GM23338 (cell line): ENCODE results near the gene ZNF787. TPM values are rescaled to one million over a fixed set of nuclear protein-coding genes. Genes with fewer than 3 reads are reported as not detected.

Experiments
- ATAC-seq: fragments of 200-7000 bp; cut with Tn5 transposase; 3 replicates; pipeline ENCODE4 v1.9.1; 2020
- DNase-seq: peaks from one replicate; pipeline ENCODE4 v3.0.0-alpha.2; 2015; ENCODE audit warnings: low spot score
- H2AFZ ChIP-seq: fragments of 200-600 bp; sonication (generic); 2 replicates; pipeline ENCODE4 v1.8.0; 2016; ENCODE audit warnings: antibody characterized with exemption, mild to moderate bottlenecking, moderate library complexity
- H3F3A ChIP-seq: fragments of 200-600 bp; sonication (generic); replicated peaks from 2 replicates; pipeline ENCODE4 v1.8.0; 2017; ENCODE audit warnings: antibody characterized with exemption, mixed run types, low read depth
- H3K27ac ChIP-seq: fragments of 200-600 bp; sonication (generic); 2 replicates; pipeline ENCODE4 v1.6.1; 2016; ENCODE audit warnings: low read depth
- H3K27me3 ChIP-seq: fragments of 200-600 bp; sonication (generic); 2 replicates; pipeline ENCODE4 v1.8.0; 2016; ENCODE audit warnings: mild to moderate bottlenecking, mixed run types, moderate library complexity; ENCODE audit not compliant: insufficient read depth
- H3K36me3 ChIP-seq: fragments of 200-600 bp; sonication (generic); 2 replicates; pipeline ENCODE4 v1.8.0; 2016; ENCODE audit warnings: mild to moderate bottlenecking; ENCODE audit not compliant: insufficient read depth
- H3K4me1 ChIP-seq: fragments of 200-600 bp; sonication (generic); 2 replicates; pipeline ENCODE4 v1.8.0; 2016; ENCODE audit warnings: mild to moderate bottlenecking, moderate library complexity; ENCODE audit not compliant: insufficient read depth
- H3K4me2 ChIP-seq: fragments of 200-600 bp; sonication (generic); 2 replicates; pipeline ENCODE4 v1.7.1; 2017; ENCODE audit warnings: mixed run types
- H3K4me3 ChIP-seq: fragments of 200-600 bp; sonication (generic); 2 replicates; pipeline ENCODE4 v1.6.1; 2016; ENCODE audit warnings: mixed run types
- H3K79me2 ChIP-seq: fragments of 200-600 bp; sonication (generic); replicated peaks from 2 replicates; pipeline ENCODE4 v1.8.0; 2017; ENCODE audit warnings: mild to moderate bottlenecking; ENCODE audit not compliant: insufficient read depth
- H3K9me2 ChIP-seq: fragments of 200-600 bp; sonication (generic); 2 replicates; pipeline ENCODE4 v1.8.0; 2017; ENCODE audit not compliant: insufficient read depth
- H4K20me1 ChIP-seq: fragments of 200-600 bp; sonication (generic); replicated peaks from 2 replicates; pipeline ENCODE4 v1.8.0; 2017; ENCODE audit warnings: mild to moderate bottlenecking; ENCODE audit not compliant: insufficient read depth
- H3K27ac Mint-ChIP-seq: 2 replicates; pipeline ENCODE4 v1.8.0; 2020; ENCODE audit warnings: inconsistent platforms, mild to moderate bottlenecking, moderate library complexity, mixed read lengths
- H3K27me3 Mint-ChIP-seq: 3 replicates; pipeline ENCODE4 v1.8.0; 2022; ENCODE audit warnings: low read depth, mild to moderate bottlenecking, moderate library complexity, mixed read lengths, inconsistent platforms; ENCODE audit not compliant: insufficient read depth, poor library complexity
- H3K36me3 Mint-ChIP-seq: 3 replicates; pipeline ENCODE4 v1.8.0; 2021; ENCODE audit warnings: low read depth, mild to moderate bottlenecking, inconsistent platforms, moderate library complexity, mixed read lengths
- H3K4me1 Mint-ChIP-seq: 3 replicates; pipeline ENCODE4 v1.8.0; 2020; ENCODE audit warnings: mild to moderate bottlenecking, inconsistent platforms, mixed read lengths
- H3K4me3 Mint-ChIP-seq: 3 replicates; pipeline ENCODE4 v1.8.0; 2021; ENCODE audit warnings: moderate library complexity, mild to moderate bottlenecking, inconsistent platforms, mixed read lengths
- H3K9me3 Mint-ChIP-seq: 3 replicates; pipeline ENCODE4 v1.8.0; 2020; ENCODE audit warnings: moderate library complexity, mild to moderate bottlenecking, inconsistent platforms, mixed read lengths
- CREB1 ChIP-seq: fragments of 250-450 bp; sonication (Bioruptor Pico); IDR thresholded peaks from 2 replicates; pipeline ENCODE4 v1.5.0; 2020; ENCODE audit warnings: low read depth, mild to moderate bottlenecking, moderate library complexity
- CTCF ChIP-seq, 2 experiments: fragments of 200-600 bp in 1 of 2; sonication (generic) in 1 of 2; conservative IDR thresholded peaks; 2 replicates each; pipeline versions ENCODE4 v1.5.1 to v1.6.1; 2016 to 2017; ENCODE audit warnings: antibody characterized with exemption in 2 of 2, low read depth in 2 of 2, mild to moderate bottlenecking in 2 of 2, moderate library complexity in 1 of 2
- ETS1 ChIP-seq: IDR thresholded peaks from 2 replicates; pipeline ENCODE4 v1.6.1; 2016; ENCODE audit warnings: antibody characterized with exemption
- EZH2 ChIP-seq: fragments of 200-600 bp; sonication (generic); IDR thresholded peaks from one replicate; pipeline ENCODE4 v1.8.0; 2017; ENCODE audit warnings: antibody characterized with exemption, mild to moderate bottlenecking, low read depth; ENCODE audit not compliant: unreplicated experiment
- EZH2phosphoT487 ChIP-seq: fragments of 200-600 bp; sonication (generic); IDR thresholded peaks from one replicate; pipeline ENCODE4 v1.8.1; 2018; ENCODE audit warnings: antibody characterized with exemption; ENCODE audit not compliant: unreplicated experiment
- JUNB ChIP-seq: IDR thresholded peaks from one replicate; pipeline ENCODE4 v1.6.1; 2016; ENCODE audit warnings: antibody characterized with exemption; ENCODE audit not compliant: unreplicated experiment
- NANOG ChIP-seq: IDR thresholded peaks from 2 replicates; pipeline ENCODE4 v1.6.1; 2016; ENCODE audit warnings: antibody characterized with exemption, borderline replicate concordance
- POLR2AphosphoS5 ChIP-seq: IDR thresholded peaks from 2 replicates; pipeline ENCODE4 v1.6.1; 2016; ENCODE audit warnings: antibody characterized with exemption, low read depth
- REST ChIP-seq: IDR thresholded peaks from one replicate; pipeline ENCODE4 v1.6.1; 2018; ENCODE audit warnings: antibody characterized with exemption; ENCODE audit not compliant: unreplicated experiment
- STAT1 ChIP-seq: IDR thresholded peaks from one replicate; pipeline ENCODE4 v1.6.1; 2016; ENCODE audit warnings: antibody characterized with exemption; ENCODE audit not compliant: unreplicated experiment
- ZNF114 ChIP-seq: fragments of 250-450 bp; sonication (Bioruptor Pico); IDR thresholded peaks from 2 replicates; pipeline ENCODE4 v1.5.0; 2020; ENCODE audit warnings: mild to moderate bottlenecking, moderate library complexity
- ZNF331 ChIP-seq: fragments of 250-450 bp; sonication (Bioruptor Pico); IDR thresholded peaks from 2 replicates; pipeline ENCODE4 v1.5.0; 2020; ENCODE audit warnings: low read depth, mild to moderate bottlenecking, moderate library complexity
- polyA plus RNA-seq: library from polyadenylated mRNA; unstranded; fragments of >200 nt; fragmentation: Nextera tagmentation; extraction: Ambion mirVana; gene quantifications from 2 replicates; pipeline ENCODE4 v1.2.1, GENCODE V29; 2016
- total RNA-seq: library from RNA; depleted of rRNA; stranded (reverse); fragments of >200 nt; shearing (Covaris generic); gene quantifications from 2 replicates; pipeline ENCODE4 v1.2.3, GENCODE V29; 2014
- TF ChIP-seq, protein P1 (sequence below): fragments of 250-450 bp; sonication (Bioruptor Pico); IDR thresholded peaks from 2 replicates; pipeline ENCODE4 v1.5.0; 2020; ENCODE audit warnings: mild to moderate bottlenecking, moderate library complexity

The ZNF787 gene
- total and polyA plus RNA-seq, 2 experiments from 2014 or later: 12.5 to 44.6 TPM

- TF ChIP-seq STAT1 (no peak), NANOG (no peak), EZH2phosphoT487 (no peak), CREB1 (CRISPR knock-in tag) (no peak), EZH2 (no peak), ETS1 (no peak), REST (no peak), CTCF (conservative IDR thresholded peaks at IDR 0.05; ENCODE audit: low read depth in 2 of 2) (no peak), ZNF114 (no peak), POLR2AphosphoS5 (no peak), JUNB (no peak), ZNF331 (CRISPR knock-in tag) (no peak)
- TF ChIP-seq, protein P1, sequence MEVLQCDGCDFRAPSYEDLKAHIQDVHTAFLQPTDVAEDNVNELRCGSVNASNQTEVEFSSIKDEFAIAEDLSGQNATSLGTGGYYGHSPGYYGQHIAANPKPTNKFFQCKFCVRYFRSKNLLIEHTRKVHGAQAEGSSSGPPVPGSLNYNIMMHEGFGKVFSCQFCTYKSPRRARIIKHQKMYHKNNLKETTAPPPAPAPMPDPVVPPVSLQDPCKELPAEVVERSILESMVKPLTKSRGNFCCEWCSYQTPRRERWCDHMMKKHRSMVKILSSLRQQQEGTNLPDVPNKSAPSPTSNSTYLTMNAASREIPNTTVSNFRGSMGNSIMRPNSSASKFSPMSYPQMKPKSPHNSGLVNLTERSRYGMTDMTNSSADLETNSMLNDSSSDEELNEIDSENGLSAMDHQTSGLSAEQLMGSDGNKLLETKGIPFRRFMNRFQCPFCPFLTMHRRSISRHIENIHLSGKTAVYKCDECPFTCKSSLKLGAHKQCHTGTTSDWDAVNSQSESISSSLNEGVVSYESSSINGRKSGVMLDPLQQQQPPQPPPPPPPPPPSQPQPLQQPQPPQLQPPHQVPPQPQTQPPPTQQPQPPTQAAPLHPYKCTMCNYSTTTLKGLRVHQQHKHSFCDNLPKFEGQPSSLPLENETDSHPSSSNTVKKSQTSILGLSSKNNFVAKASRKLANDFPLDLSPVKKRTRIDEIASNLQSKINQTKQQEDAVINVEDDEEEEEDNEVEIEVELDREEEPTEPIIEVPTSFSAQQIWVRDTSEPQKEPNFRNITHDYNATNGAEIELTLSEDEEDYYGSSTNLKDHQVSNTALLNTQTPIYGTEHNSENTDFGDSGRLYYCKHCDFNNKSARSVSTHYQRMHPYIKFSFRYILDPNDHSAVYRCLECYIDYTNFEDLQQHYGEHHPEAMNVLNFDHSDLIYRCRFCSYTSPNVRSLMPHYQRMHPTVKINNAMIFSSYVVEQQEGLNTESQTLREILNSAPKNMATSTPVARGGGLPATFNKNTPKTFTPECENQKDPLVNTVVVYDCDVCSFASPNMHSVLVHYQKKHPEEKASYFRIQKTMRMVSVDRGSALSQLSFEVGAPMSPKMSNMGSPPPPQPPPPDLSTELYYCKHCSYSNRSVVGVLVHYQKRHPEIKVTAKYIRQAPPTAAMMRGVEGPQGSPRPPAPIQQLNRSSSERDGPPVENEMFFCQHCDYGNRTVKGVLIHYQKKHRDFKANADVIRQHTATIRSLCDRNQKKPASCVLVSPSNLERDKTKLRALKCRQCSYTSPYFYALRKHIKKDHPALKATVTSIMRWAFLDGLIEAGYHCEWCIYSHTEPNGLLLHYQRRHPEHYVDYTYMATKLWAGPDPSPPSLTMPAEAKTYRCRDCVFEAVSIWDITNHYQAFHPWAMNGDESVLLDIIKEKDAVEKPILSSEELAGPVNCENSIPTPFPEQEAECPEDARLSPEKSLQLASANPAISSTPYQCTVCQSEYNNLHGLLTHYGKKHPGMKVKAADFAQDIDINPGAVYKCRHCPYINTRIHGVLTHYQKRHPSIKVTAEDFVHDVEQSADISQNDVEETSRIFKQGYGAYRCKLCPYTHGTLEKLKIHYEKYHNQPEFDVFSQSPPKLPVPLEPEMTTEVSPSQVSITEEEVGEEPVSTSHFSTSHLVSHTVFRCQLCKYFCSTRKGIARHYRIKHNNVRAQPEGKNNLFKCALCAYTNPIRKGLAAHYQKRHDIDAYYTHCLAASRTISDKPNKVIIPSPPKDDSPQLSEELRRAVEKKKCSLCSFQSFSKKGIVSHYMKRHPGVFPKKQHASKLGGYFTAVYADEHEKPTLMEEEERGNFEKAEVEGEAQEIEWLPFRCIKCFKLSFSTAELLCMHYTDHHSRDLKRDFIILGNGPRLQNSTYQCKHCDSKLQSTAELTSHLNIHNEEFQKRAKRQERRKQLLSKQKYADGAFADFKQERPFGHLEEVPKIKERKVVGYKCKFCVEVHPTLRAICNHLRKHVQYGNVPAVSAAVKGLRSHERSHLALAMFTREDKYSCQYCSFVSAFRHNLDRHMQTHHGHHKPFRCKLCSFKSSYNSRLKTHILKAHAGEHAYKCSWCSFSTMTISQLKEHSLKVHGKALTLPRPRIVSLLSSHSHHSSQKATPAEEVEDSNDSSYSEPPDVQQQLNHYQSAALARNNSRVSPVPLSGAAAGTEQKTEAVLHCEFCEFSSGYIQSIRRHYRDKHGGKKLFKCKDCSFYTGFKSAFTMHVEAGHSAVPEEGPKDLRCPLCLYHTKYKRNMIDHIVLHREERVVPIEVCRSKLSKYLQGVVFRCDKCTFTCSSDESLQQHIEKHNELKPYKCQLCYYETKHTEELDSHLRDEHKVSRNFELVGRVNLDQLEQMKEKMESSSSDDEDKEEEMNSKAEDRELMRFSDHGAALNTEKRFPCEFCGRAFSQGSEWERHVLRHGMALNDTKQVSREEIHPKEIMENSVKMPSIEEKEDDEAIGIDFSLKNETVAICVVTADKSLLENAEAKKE (CRISPR knock-in tag): no peak
- ATAC-seq: no peak; the same call in 2 of the 3 replicates
- no peak overlapping the region for H3K4me2 ChIP-seq
Observed at GRCh38 chr19:56146904-56147303, 25.8 kb upstream of the ZNF787 start.

More at GRCh38 chr19:56146904-56147303, 25.8 kb upstream of the ZNF787 start:
- no peak overlapping the region for H3K4me3 Mint-ChIP-seq
- Histone ChIP-seq H3K4me3 (no peak overlapping the region), H3F3A (0 out of 2 replicates have a peak, but pooled peaks cover 3% of the 10 kb centered on the region), H3K9me2 (no peaks in the 10 kb centered on the region), H3K27ac (no peak overlapping the region), H3K27me3 (no peaks in the 10 kb centered on the region), H3K36me3 (no peaks in the 10 kb centered on the region; the same call in 1 of the 2 replicates), H2AFZ (no peak overlapping the region), H4K20me1 (peaks cover 7% of the 10 kb centered on the region; the same call in 1 of the 2 replicates), H3K4me1 (peaks cover 5% of the 10 kb centered on the region), H3K79me2 (peaks cover 48% of the 10 kb centered on the region)
- H3K27ac Mint-ChIP-seq: no peak overlapping the region
- peaks cover 5% of the 10 kb centered on the region; the same call in 2 of the 3 replicates for H3K9me3 Mint-ChIP-seq
- DNase-seq: no peak
- peaks cover 33% of the 10 kb centered on the region for H3K36me3 Mint-ChIP-seq
- H3K27me3 Mint-ChIP-seq: peaks cover 5% of the 10 kb centered on the region
- H3K4me1 Mint-ChIP-seq: peaks cover 15% of the 10 kb centered on the region
